Measurements from ENCODE around the gene CREBRF. TPM values are rescaled to one million over a fixed set of nuclear protein-coding genes. Genes with fewer than 3 reads are reported as not detected.
A peak's percentile ranks its signal among the peaks of the same experiment; 100 is the strongest.

The CREBRF gene
- total and polyA plus RNA-seq, 4 donors: 8.7 to 36.6 (median 21.8) TPM

DNA sequence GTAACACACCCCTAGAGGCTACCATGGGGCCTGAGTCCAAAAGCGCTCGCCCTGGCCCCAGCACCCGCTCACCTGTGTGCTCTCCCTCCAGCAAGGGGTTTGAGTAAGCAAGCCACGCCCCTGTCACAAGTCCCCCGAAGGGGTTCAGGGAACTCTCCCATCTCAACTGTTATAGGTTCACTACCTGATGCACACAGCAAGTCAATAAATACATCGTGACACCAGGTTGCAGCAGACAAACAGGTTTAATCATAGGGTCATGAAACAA, 8.4 kb upstream of the CREBRF start:
- Histone ChIP-seq H3K4me1 (ENCODE audit: control insufficient read depth, insufficient read depth, low read length) (no peaks in the 10 kb centered on the region), H3K27ac (ENCODE audit: low read depth, low read length) (no peak overlapping the region), H3K4me3 (ENCODE audit: low read depth, low read length) (no peak overlapping the region), H3K9me3 (ENCODE audit: control insufficient read depth, insufficient read depth, low read length) (no peaks in the 10 kb centered on the region), H3K36me3 (ENCODE audit: control insufficient read depth, insufficient read depth, low read length) (no peaks in the 10 kb centered on the region), H3K27me3 (ENCODE audit: control insufficient read depth, insufficient read depth, low read length) (no peaks in the 10 kb centered on the region)
- WGBS (ENCODE audit: insufficient coverage): 56% methylated on average over 5 of the region's 6 CpGs
- no peak for DNase-seq (ENCODE audit: low read depth in 4 of 6, low spot score in 6 of 6)

DNA sequence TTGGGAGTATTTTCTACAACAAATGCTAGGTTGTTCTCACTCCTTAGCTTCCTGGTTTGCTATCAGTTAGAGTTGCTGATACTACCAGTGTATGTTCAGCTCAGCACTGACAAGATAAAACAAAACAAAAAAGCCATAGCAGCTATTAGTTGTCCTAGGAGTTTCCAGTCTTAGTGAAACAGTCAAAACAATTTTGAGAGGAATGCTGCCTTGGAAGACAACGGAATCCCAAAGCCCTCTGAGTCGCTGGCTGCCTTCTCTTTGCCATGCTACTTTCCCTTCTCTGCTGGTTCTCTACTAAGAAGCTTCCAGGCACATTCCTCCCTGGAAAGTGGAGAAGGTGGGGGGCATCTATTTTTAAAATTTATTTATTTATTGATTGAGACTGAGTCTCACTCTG, 5.4 kb upstream of the CREBRF start:
- no peak for DNase-seq (ENCODE audit: low read depth in 4 of 6, low spot score in 6 of 6)
- H3K4me1 ChIP-seq (ENCODE audit: control insufficient read depth, insufficient read depth, low read length): no peaks in the 10 kb centered on the region
- no peak overlapping the region for H3K4me3 ChIP-seq (ENCODE audit: low read depth, low read length)
- WGBS (ENCODE audit: insufficient coverage): no CpG with 5 or more reads among the region's 2 CpGs
- H3K9me3 ChIP-seq (ENCODE audit: control insufficient read depth, insufficient read depth, low read length): no peaks in the 10 kb centered on the region
- H3K27me3 ChIP-seq (ENCODE audit: control insufficient read depth, insufficient read depth, low read length): no peaks in the 10 kb centered on the region
- no peaks in the 10 kb centered on the region for H3K36me3 ChIP-seq (ENCODE audit: control insufficient read depth, insufficient read depth, low read length)
- no peak overlapping the region for H3K27ac ChIP-seq (ENCODE audit: low read depth, low read length)

DNA sequence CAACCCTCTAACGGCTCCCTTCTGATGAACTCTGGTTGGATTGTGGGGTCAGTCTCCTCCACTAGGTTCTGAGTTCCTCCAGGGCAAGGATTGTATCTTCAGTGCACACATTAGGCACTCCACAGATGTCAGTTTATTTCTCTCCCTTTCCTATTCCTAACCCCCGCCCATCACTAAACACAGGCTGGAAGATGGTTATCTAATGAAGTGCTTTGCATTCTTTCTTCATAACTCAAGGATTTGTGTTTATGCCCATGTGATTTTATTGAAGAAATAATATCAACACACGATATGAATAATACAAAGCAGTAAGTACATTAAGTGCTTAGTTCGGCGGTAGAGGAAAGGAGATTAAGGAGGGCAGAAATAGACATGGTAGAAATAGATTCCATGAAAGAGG, 4.4 kb upstream of the CREBRF start:
- no peak for DNase-seq (ENCODE audit: low read depth in 4 of 6, low spot score in 6 of 6)
- no CpG with 5 or more reads among the region's 5 CpGs for WGBS (ENCODE audit: insufficient coverage)
- H3K4me1 ChIP-seq (ENCODE audit: control insufficient read depth, insufficient read depth, low read length): no peaks in the 10 kb centered on the region

DNA sequence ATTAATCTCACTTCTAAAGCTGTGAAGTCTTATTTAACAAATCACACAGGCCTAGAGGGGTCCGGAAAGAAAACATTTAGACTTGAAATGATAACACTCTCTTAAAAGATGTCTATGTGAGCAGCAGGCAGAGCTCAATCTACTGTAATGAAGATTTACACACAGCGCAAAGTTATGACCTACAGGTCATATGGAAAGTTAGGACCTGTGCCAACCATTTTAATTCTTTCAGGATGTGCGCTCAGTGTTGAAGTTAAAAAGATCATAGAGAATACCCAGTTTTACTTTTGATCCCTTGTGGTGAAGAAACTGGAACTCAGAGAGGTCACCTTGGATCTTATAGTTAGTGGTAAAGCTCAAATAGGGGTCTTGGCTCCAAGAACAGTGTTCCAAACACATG, 3.1 kb upstream of the CREBRF start:
- 96% methylated on average over 2 of the region's 3 CpGs for WGBS (ENCODE audit: insufficient coverage)
- Histone ChIP-seq H3K27me3 (ENCODE audit: control insufficient read depth, insufficient read depth, low read length) (no peaks in the 10 kb centered on the region), H3K36me3 (ENCODE audit: control insufficient read depth, insufficient read depth, low read length) (no peaks in the 10 kb centered on the region), H3K9me3 (ENCODE audit: control insufficient read depth, insufficient read depth, low read length) (no peaks in the 10 kb centered on the region), H3K4me3 (ENCODE audit: low read depth, low read length) (no peak overlapping the region), H3K4me1 (ENCODE audit: control insufficient read depth, insufficient read depth, low read length) (no peaks in the 10 kb centered on the region), H3K27ac (ENCODE audit: low read depth, low read length) (no peak overlapping the region)
- DNase-seq (ENCODE audit: low read depth in 4 of 6, low spot score in 6 of 6): no peak

More for the DNA sequence above, 4.4 kb upstream of the CREBRF start:
- no peaks in the 10 kb centered on the region for H3K36me3 ChIP-seq (ENCODE audit: control insufficient read depth, insufficient read depth, low read length)
- H3K4me3 ChIP-seq (ENCODE audit: low read depth, low read length): no peak overlapping the region
- H3K27me3 ChIP-seq (ENCODE audit: control insufficient read depth, insufficient read depth, low read length): no peaks in the 10 kb centered on the region
- H3K27ac ChIP-seq (ENCODE audit: low read depth, low read length): no peak overlapping the region
- no peaks in the 10 kb centered on the region for H3K9me3 ChIP-seq (ENCODE audit: control insufficient read depth, insufficient read depth, low read length)

DNA sequence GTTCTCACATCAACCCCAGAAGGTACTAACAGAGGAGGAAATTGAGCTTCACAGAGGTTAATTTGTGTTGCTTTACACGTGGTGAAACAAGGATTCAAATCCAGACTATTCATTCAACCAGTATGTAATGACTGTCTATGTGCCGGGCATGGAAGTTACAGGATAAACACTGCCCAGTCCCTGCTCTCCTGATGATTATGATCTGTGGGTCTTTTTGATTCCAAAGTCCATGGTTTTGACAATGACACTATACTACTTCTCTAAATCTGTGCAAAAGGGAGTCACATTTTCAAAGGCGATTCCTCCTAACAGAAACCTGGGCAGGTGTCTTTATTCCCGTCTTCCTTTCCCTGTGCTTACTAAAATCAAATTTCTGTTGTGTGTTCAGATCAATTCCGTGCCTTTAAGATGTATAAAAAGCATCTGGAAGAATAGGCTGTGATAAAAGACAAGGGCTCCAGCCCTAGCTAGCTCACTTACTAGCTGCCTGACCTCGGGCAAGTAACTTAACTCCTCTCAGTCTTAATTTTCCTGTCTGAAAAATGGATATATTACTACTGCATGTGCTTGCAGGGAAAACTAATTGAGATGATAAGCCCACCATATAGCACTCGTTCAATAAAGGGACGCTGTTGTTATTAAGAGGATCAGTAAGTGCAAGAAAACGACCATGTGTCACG, 970 bp upstream of the CREBRF start:
- H3K4me1 ChIP-seq (ENCODE audit: control insufficient read depth, insufficient read depth, low read length): peaks cover 5% of the 10 kb centered on the region
- no peak for DNase-seq (ENCODE audit: low read depth in 4 of 6, low spot score in 6 of 6)

DNA sequence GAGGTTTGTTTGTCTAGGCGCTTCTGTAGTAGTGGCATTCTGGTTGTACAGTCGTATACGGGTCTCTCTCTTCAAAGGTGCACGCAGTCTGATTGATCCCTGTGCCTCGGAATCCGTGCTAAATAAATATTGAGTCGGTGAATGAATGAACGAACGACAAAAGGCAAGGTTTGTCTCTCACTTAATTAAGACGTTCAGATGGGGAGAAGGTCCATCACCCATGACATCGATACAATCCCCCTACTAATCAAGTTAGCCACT, 500 bp upstream of the CREBRF start:
- Histone ChIP-seq H3K9me3 (ENCODE audit: control insufficient read depth, insufficient read depth, low read length) (no peaks in the 10 kb centered on the region), H3K27me3 (ENCODE audit: control insufficient read depth, insufficient read depth, low read length) (no peaks in the 10 kb centered on the region), H3K4me1 (ENCODE audit: control insufficient read depth, insufficient read depth, low read length) (peaks cover 5% of the 10 kb centered on the region), H3K36me3 (ENCODE audit: control insufficient read depth, insufficient read depth, low read length) (no peaks in the 10 kb centered on the region), H3K4me3 (ENCODE audit: low read depth, low read length) (peak overlapping the region; percentile 92), H3K27ac (ENCODE audit: low read depth, low read length) (peak overlapping the region; percentile 98)
- DNase-seq (ENCODE audit: low read depth in 4 of 6, low spot score in 6 of 6): no peak
- WGBS (ENCODE audit: insufficient coverage): 0% methylated on average over 5 of the region's 11 CpGs

More for the DNA sequence above, 970 bp upstream of the CREBRF start:
- no peaks in the 10 kb centered on the region for H3K27me3 ChIP-seq (ENCODE audit: control insufficient read depth, insufficient read depth, low read length)
- peak overlapping the region; percentile 92 for H3K4me3 ChIP-seq (ENCODE audit: low read depth, low read length)
- H3K36me3 ChIP-seq (ENCODE audit: control insufficient read depth, insufficient read depth, low read length): no peaks in the 10 kb centered on the region
- H3K27ac ChIP-seq (ENCODE audit: low read depth, low read length): no peak overlapping the region
- H3K9me3 ChIP-seq (ENCODE audit: control insufficient read depth, insufficient read depth, low read length): no peaks in the 10 kb centered on the region
- WGBS (ENCODE audit: insufficient coverage): 0% methylated on average over 4 of the region's 10 CpGs

DNA sequence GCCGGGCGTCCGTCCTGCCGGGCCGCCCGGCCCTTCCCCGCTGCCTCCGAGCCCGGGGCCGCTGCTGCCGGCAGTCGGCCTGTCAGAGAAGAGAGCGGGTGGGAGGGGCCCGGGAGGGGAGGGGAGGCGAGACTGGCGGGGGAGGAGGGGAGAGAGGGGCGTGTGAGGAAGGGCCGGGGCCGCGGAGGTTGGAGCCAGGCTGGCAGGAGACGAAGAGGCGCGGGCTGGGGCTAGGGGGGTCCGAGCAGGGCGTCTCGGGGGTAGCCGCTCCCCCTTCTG, 570 bp downstream of the CREBRF start:
- H3K9me3 ChIP-seq (ENCODE audit: control insufficient read depth, insufficient read depth, low read length): no peaks in the 10 kb centered on the region
- H3K4me3 ChIP-seq (ENCODE audit: low read depth, low read length): peak overlapping the region; percentile 92
- H3K4me1 ChIP-seq (ENCODE audit: control insufficient read depth, insufficient read depth, low read length): peaks cover 5% of the 10 kb centered on the region
- peak in 1 of 6 donors; percentile 58 for DNase-seq (ENCODE audit: low read depth in 4 of 6, low spot score in 6 of 6)
- no peaks in the 10 kb centered on the region for H3K36me3 ChIP-seq (ENCODE audit: control insufficient read depth, insufficient read depth, low read length)
- WGBS (ENCODE audit: insufficient coverage): under 1% methylated on average over 27 of the region's 27 CpGs
- no peaks in the 10 kb centered on the region for H3K27me3 ChIP-seq (ENCODE audit: control insufficient read depth, insufficient read depth, low read length)
- H3K27ac ChIP-seq (ENCODE audit: low read depth, low read length): peak overlapping the region; percentile 98

DNA sequence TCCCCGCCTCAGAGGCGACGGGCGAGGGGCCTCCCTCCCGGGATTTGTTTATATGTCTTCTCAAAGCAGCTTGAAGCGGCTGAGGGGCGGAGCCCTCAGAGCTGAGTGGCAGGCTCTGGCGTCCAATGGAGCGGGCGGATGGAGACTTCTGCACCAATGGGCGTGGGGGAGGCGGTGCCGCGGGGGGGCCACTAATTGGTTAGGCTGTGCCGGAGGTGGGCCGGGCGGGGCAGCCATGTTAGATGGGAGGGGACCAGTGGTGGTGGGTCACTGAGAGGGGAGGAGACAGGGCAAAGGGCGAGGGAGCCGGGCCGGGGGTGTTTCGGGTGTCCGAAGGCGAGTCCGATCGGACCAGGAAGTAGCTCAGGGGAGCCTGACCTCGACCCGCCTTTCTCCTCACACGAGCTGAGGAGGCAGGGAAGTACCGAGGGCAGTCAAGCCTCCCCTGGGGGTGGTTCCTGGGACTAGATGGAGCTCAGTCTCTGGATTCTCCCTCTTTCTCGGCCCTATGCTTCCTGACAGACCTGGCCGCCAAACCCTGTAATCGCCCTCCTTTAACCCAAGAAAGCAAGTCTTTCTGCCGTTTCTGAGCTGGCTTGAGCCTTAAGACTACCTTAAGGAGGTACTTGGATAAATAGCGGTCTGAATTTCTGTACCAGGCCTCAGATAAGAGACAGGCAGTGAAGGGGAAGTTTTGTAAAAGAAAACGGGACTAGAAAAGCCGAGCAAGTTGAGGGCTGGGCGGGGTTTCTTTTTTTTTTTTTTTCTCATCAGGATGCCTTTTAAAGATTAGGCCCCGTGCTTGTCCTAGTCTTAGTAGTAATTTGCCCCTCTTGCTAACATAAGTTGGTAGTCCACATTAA, 1.1 kb downstream of the CREBRF start:
- Histone ChIP-seq H3K9me3 (ENCODE audit: control insufficient read depth, insufficient read depth, low read length) (no peaks in the 10 kb centered on the region), H3K4me1 (ENCODE audit: control insufficient read depth, insufficient read depth, low read length) (peaks cover 5% of the 10 kb centered on the region), H3K27me3 (ENCODE audit: control insufficient read depth, insufficient read depth, low read length) (no peaks in the 10 kb centered on the region), H3K36me3 (ENCODE audit: control insufficient read depth, insufficient read depth, low read length) (no peaks in the 10 kb centered on the region), H3K4me3 (ENCODE audit: low read depth, low read length) (peak overlapping the region; percentile 92), H3K27ac (ENCODE audit: low read depth, low read length) (peak overlapping the region; percentile 98)
- under 1% methylated on average over 35 of the region's 38 CpGs for WGBS (ENCODE audit: insufficient coverage)
- DNase-seq (ENCODE audit: low read depth in 4 of 6, low spot score in 6 of 6): peak; percentile 89 to 99 (median 98)

DNA sequence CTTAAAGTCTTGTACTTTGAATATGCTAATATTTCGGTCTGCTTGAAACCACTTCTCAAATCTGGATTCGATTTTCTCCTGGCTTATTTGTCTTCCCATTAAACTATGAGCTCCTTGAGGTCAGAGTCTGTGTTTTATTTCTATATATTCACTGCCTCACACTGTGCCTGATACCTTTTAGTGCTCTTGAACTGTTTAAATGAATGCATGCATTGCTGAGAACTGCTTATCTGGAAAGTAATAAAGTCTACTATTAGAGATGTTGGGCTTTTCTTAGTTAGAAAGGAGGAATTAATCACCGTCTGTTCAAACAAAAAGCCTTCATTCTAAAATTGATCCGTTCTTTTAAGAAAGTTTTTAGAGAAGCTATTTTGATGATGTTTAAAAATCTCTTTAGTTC, 6.0 kb downstream of the CREBRF start:
- no peak overlapping the region for H3K27ac ChIP-seq (ENCODE audit: low read depth, low read length)
- H3K4me3 ChIP-seq (ENCODE audit: low read depth, low read length): no peak overlapping the region
- peaks cover 5% of the 10 kb centered on the region for H3K4me1 ChIP-seq (ENCODE audit: control insufficient read depth, insufficient read depth, low read length)
- WGBS (ENCODE audit: insufficient coverage): no CpG with 5 or more reads among the region's 4 CpGs
- H3K9me3 ChIP-seq (ENCODE audit: control insufficient read depth, insufficient read depth, low read length): no peaks in the 10 kb centered on the region
- H3K27me3 ChIP-seq (ENCODE audit: control insufficient read depth, insufficient read depth, low read length): no peaks in the 10 kb centered on the region
- DNase-seq (ENCODE audit: low read depth in 4 of 6, low spot score in 6 of 6): no peak
- H3K36me3 ChIP-seq (ENCODE audit: control insufficient read depth, insufficient read depth, low read length): no peaks in the 10 kb centered on the region

DNA sequence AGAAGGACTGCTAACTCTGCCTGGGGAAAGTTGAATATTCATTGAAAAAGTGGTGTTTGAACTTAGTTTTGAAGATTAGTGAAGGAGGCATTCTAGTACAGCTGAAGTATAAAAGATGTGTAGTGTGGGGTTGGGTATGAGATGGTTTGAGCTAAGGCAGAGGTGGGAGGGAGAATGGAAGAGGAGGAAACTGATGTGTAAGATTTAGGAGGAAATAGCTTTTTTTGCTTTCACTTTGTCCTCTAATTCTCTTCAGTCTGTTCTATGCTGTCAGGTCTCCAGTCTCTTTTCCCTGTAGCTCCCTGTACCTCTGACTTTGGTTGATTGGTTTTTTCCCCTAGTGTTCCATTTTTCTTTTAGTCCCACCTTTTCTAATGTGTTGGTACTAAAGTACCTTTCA, 9.0 kb downstream of the CREBRF start:
- Histone ChIP-seq H3K4me1 (ENCODE audit: control insufficient read depth, insufficient read depth, low read length) (no peaks in the 10 kb centered on the region), H3K4me3 (ENCODE audit: low read depth, low read length) (no peak overlapping the region), H3K27me3 (ENCODE audit: control insufficient read depth, insufficient read depth, low read length) (no peaks in the 10 kb centered on the region), H3K27ac (ENCODE audit: low read depth, low read length) (no peak overlapping the region), H3K36me3 (ENCODE audit: control insufficient read depth, insufficient read depth, low read length) (no peaks in the 10 kb centered on the region), H3K9me3 (ENCODE audit: control insufficient read depth, insufficient read depth, low read length) (no peaks in the 10 kb centered on the region)
- no peak for DNase-seq (ENCODE audit: low read depth in 4 of 6, low spot score in 6 of 6)
